ENCODE measurements around the gene ERN1. TPM values are rescaled to one million over a fixed set of nuclear protein-coding genes. Genes with fewer than 3 reads are reported as not detected.
A peak's percentile ranks its signal among the peaks of the same experiment; 100 is the strongest.

The ERN1 gene
- total and polyA plus RNA-seq, 2 donors (not counting 3 experiments of a cell fraction or from before 2014, with no cell fraction given): 9.1 to 21.5 TPM

DNA sequence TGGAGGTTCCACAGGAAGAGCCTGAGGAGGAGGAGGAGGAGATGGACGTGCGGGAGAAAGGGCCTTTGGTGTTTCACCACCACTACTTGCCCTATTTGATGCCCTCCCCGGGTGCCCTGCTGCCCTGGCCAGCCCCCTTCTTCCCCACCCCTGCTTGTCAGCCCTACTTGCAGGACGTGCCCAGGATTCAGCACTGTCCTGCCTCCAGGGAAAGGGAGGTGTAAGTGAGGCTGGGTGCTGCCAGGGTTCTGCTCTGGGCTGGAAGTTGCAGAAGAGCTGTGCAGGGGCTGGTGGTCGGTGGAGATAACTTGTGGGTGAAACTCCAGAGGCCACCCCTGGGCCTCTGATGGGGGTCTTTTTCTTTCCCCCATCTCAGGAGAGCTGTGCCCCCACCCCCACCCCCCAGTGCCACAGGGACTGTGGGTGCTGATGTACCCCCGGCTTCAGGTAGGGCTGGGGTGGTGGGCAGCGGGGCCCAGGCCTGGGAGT, 128.8 kb downstream of the ERN1 start:
- H3K9me3 ChIP-seq (replicated peaks; ENCODE audit: control insufficient read depth, insufficient read depth, low read length): no peaks in the 10 kb centered on the region
- peaks cover 34% of the 10 kb centered on the region for H3K79me2 ChIP-seq (ENCODE audit: control insufficient read depth, insufficient read depth, low read length)
- H2AFZ ChIP-seq (ENCODE audit: low read depth, low read length): no peak overlapping the region
- H3K4me2 ChIP-seq (ENCODE audit: insufficient read depth, low read length): no peak overlapping the region
- peak overlapping the region; percentile 54 for H3K27ac ChIP-seq (ENCODE audit: insufficient read depth, low read depth, low read length)
- FAIRE-seq: no peak
- intact Hi-C loops (cut with micrococcal nuclease): no loop called here
- no peak overlapping the region for H3K4me3 ChIP-seq (replicated peaks in 1 of 3; ENCODE audit: insufficient read depth in 1 of 3, low read depth in 1 of 3, low read length in 3 of 3)
- no TSS peak for BruUV-seq (replicated peaks)
- TF ChIP-seq POLR2A (IDR thresholded peaks at IDR 0.05; ENCODE audit: low read depth, low read length): peak; percentile 31
- TF ChIP-seq, protein P1, sequence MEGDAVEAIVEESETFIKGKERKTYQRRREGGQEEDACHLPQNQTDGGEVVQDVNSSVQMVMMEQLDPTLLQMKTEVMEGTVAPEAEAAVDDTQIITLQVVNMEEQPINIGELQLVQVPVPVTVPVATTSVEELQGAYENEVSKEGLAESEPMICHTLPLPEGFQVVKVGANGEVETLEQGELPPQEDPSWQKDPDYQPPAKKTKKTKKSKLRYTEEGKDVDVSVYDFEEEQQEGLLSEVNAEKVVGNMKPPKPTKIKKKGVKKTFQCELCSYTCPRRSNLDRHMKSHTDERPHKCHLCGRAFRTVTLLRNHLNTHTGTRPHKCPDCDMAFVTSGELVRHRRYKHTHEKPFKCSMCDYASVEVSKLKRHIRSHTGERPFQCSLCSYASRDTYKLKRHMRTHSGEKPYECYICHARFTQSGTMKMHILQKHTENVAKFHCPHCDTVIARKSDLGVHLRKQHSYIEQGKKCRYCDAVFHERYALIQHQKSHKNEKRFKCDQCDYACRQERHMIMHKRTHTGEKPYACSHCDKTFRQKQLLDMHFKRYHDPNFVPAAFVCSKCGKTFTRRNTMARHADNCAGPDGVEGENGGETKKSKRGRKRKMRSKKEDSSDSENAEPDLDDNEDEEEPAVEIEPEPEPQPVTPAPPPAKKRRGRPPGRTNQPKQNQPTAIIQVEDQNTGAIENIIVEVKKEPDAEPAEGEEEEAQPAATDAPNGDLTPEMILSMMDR (IDR thresholded peaks at IDR 0.05; ENCODE audit: extremely low read depth in 1 of 2, insufficient read depth in 1 of 2, low read depth in 1 of 2, low read length in 2 of 2): no peak
- TF ChIP-seq POLR2AphosphoS5 (IDR thresholded peaks at IDR 0.05; ENCODE audit: insufficient read depth, low read depth, low read length): peak; percentile 15
- CTCF ChIA-PET: interaction anchor here (0.7 to 6.8 kb wide), 12 partner anchors 11 to 133 kb away, joined by 3 to 140 read pairs (median 10); partner anchors contain the start of gene ICAM2
- H3K9me1 ChIP-seq (replicated peaks; ENCODE audit: control insufficient read depth, extremely low read depth, insufficient read depth, low read length): no peaks in the 10 kb centered on the region
- DNase-seq (ENCODE audit: low read depth, low spot score): no peak
- no peaks in the 10 kb centered on the region for H3K27me3 ChIP-seq (ENCODE audit: control insufficient read depth in 2 of 2, insufficient read depth in 2 of 2, low read length in 2 of 2)
- peaks cover 26 to 29% of the 10 kb centered on the region in 2 experiments for H3K36me3 ChIP-seq (ENCODE audit: control insufficient read depth in 2 of 2, extremely low read depth in 1 of 2, insufficient read depth in 2 of 2, low read length in 2 of 2)
- no peak overlapping the region for H3K9ac ChIP-seq (replicated peaks; ENCODE audit: extremely low read depth, insufficient read depth, low read length)
- no peaks in the 10 kb centered on the region for H4K20me1 ChIP-seq (replicated peaks; ENCODE audit: control insufficient read depth, extremely low read depth, insufficient read depth, low read length)
- peaks cover 61% of the 10 kb centered on the region for H3K4me1 ChIP-seq (ENCODE audit: control insufficient read depth, extremely low read depth, insufficient read depth, low read length)
- dilution Hi-C loops (cut with MboI; ENCODE audit: extremely low pct_ligation_motif_present, low sequenced_read_pairs): no loop called here
- POLR2A ChIA-PET: interaction anchor here (0.6 to 2.7 kb wide), 7 partner anchors 19 to 132 kb away, joined by 3 to 13 read pairs (median 5); partner anchors contain the start of gene ICAM2
